ENCODE data around the gene DNM2.

DNM2 gene

DNA sequence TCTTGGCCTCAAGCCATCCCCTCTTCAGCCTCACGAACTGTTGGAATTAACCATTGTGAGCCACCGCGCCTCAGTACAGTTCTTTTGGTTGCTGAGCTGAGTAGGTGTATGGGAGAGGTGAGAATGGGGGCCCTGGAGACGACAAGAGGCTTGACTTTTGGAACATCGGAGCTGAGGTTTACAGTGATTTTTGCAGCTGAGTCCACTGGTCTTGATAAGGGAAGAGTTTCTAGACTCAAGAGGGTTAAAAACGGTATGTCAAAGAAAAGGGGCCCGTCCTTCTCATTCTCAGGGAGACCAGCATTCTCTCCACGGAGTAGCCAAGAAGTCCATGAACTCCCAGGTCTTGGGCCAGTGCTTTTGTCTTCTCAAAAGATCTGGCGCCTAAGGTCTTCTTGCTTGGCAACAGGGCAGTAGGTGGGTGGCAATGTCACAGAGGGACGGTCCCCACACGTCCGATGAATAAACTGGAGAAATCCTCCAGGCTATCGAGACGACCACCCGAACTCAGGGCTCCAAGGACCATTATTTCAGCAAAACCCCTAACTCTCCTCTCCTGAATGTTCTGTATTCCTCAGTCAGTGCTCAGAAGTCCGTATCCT lies 23.1 kb upstream of the DNM2 start:
- no peak overlapping the region for H3K27ac ChIP-seq (ENCODE audit: low read depth, low read length)
- no peaks in the 10 kb centered on the region for H3K27me3 ChIP-seq (ENCODE audit: control insufficient read depth, insufficient read depth, low read length)
- H3K36me3 ChIP-seq (ENCODE audit: control insufficient read depth, insufficient read depth, low read length): peaks cover 15% of the 10 kb centered on the region
- no peak overlapping the region for H3K9ac ChIP-seq (ENCODE audit: low read length)
- no peak overlapping the region for H3K4me3 ChIP-seq (ENCODE audit: low read length)
- H3K4me1 ChIP-seq (ENCODE audit: control insufficient read depth, insufficient read depth, low read length): no peaks in the 10 kb centered on the region

DNA sequence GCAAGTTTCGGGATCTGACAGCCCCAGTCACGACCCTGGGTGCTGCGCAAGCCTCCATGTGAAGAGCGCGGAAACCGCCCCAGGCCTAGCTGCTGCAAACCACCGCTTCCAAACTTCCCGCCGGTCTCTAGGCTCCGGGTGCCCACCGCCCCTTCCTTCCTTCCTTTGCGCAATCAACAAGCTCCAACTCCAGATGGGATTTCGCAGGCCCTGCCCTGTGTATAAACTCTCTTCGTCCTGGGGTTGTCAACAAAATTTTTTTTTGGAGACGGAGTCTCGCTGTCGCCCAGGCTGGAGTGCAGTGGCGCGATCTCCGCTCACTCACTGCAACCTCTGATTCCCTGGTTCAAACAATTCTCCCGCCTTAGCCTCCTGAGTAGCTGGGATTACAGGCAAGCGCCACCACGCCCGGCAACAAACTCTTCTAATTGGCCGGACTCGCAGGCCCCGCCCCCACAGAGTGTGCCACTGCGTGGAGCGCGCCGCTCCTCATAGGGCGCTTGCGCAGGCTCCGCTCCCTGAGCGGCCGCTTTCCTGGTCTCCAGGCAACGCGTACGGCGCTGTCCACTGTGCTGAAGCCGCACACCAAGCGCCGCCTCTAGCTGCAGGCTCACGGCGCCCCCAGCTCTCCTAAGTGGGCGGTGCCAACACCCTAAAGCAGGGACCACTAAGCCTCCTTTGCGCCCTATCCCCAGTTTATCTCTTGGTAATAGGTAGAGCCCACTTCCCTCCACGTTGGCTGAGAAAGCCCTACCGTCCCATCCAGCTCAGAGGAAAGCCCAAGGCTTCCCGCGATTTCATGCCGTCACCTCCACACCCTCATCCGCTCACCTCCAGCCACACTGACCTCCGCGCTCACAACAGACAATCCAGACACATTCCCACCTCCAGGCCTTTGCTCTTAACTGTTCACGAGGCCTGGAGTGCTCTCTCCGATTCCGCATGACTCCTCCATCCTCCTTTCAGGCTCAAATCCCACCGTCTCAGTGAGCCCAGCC lies 22.2 kb upstream of the DNM2 start:
- no peak overlapping the region for H3K9ac ChIP-seq (ENCODE audit: low read length)
- H3K4me3 ChIP-seq (ENCODE audit: low read length): peak overlapping the region; percentile 48

DNA sequence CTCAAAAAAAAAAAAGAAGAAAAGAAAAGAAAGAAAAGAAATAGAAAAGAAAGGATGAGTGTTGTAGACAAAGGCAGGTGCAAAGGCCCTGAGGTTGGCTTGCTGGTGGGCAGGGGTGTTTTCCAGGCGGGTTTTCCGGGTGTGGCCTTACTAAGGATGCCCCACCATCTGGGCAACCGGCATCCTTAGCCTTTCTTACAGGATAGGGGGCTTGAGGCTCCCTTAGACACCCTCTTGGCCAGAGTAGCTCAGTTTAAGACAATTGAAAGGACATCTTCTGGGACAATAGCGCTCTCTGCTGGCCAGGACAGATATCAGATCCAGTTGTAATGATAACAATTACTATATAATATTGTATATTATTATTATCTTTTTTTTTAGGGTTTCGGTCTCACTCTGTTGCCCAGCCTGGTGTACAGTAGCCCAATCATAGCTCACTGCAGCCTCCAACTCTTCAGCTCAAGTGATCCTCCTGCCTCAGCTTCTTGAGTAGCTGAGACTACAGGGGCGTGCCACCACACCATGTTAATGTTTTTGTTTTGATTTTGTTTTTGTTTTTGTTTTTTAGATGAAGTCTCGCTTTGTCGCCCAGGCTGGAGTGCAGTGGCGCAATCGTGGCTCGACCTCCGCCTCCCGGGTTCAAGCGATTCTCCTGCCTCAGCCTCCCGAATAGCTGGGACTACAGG lies 18.1 kb upstream of the DNM2 start:
- H3K27ac ChIP-seq (ENCODE audit: low read depth, low read length): no peak overlapping the region
- H3K36me3 ChIP-seq (ENCODE audit: control insufficient read depth, insufficient read depth, low read length): no peaks in the 10 kb centered on the region
- no peak overlapping the region for H3K4me3 ChIP-seq (ENCODE audit: low read length)
- H3K9ac ChIP-seq (ENCODE audit: low read length): no peak overlapping the region
- peaks cover 10% of the 10 kb centered on the region for H3K4me1 ChIP-seq (ENCODE audit: control insufficient read depth, insufficient read depth, low read length)
- H3K27me3 ChIP-seq (ENCODE audit: control insufficient read depth, insufficient read depth, low read length): no peaks in the 10 kb centered on the region

More for the DNA sequence above, 22.2 kb upstream of the DNM2 start:
- Histone ChIP-seq H3K27ac (ENCODE audit: low read depth, low read length) (no peak overlapping the region), H3K27me3 (ENCODE audit: control insufficient read depth, insufficient read depth, low read length) (no peaks in the 10 kb centered on the region), H3K36me3 (ENCODE audit: control insufficient read depth, insufficient read depth, low read length) (peaks cover 15% of the 10 kb centered on the region), H3K4me1 (ENCODE audit: control insufficient read depth, insufficient read depth, low read length) (no peaks in the 10 kb centered on the region)

DNA sequence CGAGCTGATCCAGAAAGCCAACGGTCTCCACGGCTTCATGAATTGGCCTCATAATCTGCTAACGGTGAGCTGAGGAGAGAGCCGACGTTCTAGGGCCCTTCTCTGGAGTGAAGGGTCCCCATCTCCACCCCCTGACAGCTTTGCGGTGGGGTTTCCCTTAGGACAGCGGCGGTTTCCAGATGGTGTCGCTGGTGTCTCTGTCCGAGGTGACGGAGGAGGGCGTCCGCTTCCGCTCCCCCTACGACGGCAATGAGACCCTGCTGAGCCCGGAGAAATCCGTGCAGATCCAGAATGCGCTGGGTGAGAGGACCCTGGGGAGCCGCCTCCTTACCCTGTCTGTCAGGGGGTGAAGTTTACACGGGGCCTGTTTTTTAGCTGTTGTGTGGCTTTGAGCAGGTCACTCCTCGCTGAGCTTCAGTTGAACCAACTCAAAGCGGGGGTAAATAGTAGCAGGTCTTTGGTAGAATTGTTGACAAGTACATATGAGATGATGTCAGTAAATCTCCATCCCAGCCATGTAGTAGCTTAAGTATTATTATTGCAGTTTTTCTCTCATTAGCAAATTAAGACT lies 15.8 kb upstream of the DNM2 start:
- H3K4me1 ChIP-seq (ENCODE audit: control insufficient read depth, insufficient read depth, low read length): peaks cover 10% of the 10 kb centered on the region
- H3K27me3 ChIP-seq (ENCODE audit: control insufficient read depth, insufficient read depth, low read length): no peaks in the 10 kb centered on the region
- H3K36me3 ChIP-seq (ENCODE audit: control insufficient read depth, insufficient read depth, low read length): no peaks in the 10 kb centered on the region
- peak overlapping the region; percentile 100 for H3K4me3 ChIP-seq (ENCODE audit: low read length)
- H3K27ac ChIP-seq (ENCODE audit: low read depth, low read length): no peak overlapping the region
- H3K9ac ChIP-seq (ENCODE audit: low read length): peak overlapping the region; percentile 65

DNA sequence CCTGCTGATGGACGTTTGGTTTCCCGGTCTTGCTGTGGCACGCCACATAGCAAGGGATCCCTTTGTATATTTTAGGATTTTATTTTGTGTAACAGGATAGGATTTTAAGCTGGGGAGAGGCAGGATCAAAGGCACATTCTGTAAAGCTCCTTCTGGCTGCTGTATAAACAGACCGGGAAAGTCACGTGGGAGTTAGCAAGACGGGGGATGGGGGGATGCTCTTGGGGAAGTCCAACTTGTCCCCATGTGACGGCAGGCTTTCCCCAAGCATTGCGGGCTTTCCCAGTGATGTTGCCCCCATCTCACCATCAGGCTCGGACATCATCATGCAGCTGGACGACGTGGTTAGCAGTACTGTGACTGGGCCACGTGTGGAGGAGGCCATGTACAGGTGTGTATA lies 10.9 kb upstream of the DNM2 start:
- Histone ChIP-seq H3K36me3 (ENCODE audit: control insufficient read depth, insufficient read depth, low read length) (peaks cover 3% of the 10 kb centered on the region), H3K27me3 (ENCODE audit: control insufficient read depth, insufficient read depth, low read length) (no peaks in the 10 kb centered on the region), H3K27ac (ENCODE audit: low read depth, low read length) (no peak overlapping the region)

DNA sequence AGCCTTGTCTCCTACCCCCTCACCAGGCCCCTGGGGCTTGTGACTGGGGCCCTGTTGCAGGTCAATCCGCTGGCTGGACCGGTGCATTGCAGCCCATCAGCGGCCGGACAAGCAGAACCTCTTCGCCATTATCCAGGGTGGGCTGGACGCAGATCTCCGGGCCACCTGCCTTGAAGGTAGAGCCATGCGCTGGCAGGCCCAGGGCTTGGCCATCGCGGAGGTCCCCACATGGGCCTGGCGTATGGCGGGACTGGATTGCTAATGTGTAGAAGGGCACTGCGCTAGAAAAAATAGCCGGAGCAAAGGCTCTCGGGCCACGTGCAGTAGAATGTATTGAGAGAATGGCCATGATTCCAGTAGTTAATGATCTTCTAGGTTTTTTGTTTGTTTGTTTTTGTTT lies 10.4 kb upstream of the DNM2 start:
- no peaks in the 10 kb centered on the region for H3K4me1 ChIP-seq (ENCODE audit: control insufficient read depth, insufficient read depth, low read length)
- no peak overlapping the region for H3K27ac ChIP-seq (ENCODE audit: low read depth, low read length)
- H3K4me3 ChIP-seq (ENCODE audit: low read length): no peak overlapping the region
- H3K27me3 ChIP-seq (ENCODE audit: control insufficient read depth, insufficient read depth, low read length): no peaks in the 10 kb centered on the region
- no peak overlapping the region for H3K9ac ChIP-seq (ENCODE audit: low read length)
- peaks cover 3% of the 10 kb centered on the region for H3K36me3 ChIP-seq (ENCODE audit: control insufficient read depth, insufficient read depth, low read length)

More for the DNA sequence above, 10.9 kb upstream of the DNM2 start:
- H3K4me1 ChIP-seq (ENCODE audit: control insufficient read depth, insufficient read depth, low read length): peaks cover 3% of the 10 kb centered on the region
- no peak overlapping the region for H3K4me3 ChIP-seq (ENCODE audit: low read length)
- no peak overlapping the region for H3K9ac ChIP-seq (ENCODE audit: low read length)

DNA sequence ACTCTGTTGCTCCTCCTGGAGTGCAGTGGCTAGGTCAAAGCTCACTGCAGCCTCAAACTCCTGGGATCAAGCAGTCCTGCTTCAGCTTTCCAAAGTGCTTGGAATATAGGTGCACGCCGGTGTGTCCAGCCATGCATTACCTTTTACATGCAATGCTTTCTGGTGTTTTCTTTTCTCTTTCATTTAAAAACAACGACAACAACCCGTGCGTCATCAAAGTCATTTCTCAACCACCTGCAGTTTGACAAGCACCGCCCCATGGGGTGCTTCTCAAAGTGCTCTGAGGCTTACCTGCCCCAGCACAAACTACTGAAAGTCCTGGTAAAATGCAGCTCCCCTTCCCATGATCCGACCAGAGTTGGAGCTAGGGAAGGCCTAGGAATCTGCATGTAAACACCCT lies 9.6 kb upstream of the DNM2 start:
- Histone ChIP-seq H3K4me3 (ENCODE audit: low read length) (no peak overlapping the region), H3K27ac (ENCODE audit: low read depth, low read length) (no peak overlapping the region), H3K27me3 (ENCODE audit: control insufficient read depth, insufficient read depth, low read length) (no peaks in the 10 kb centered on the region), H3K4me1 (ENCODE audit: control insufficient read depth, insufficient read depth, low read length) (no peaks in the 10 kb centered on the region), H3K9ac (ENCODE audit: low read length) (no peak overlapping the region), H3K36me3 (ENCODE audit: control insufficient read depth, insufficient read depth, low read length) (peaks cover 3% of the 10 kb centered on the region)

DNA sequence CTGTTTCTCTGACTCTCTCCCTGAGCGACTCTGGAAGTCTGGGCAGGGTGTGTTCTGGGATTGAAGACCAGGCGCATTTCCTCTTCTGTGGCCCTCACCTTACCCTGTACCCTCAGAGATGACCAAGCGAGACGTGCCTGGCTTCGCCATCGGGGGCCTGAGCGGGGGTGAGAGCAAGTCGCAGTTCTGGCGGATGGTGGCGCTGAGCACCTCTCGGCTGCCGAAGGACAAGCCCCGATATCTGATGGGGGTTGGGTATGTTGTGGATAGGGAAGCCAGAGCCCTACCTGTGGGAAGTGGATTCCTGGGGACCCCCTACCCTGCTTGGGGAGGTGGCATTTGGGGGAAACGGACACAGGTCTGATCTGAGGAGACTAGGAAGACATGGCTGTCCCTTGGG lies 5.8 kb upstream of the DNM2 start:
- Histone ChIP-seq H3K27ac (ENCODE audit: low read depth, low read length) (no peak overlapping the region), H3K4me3 (ENCODE audit: low read length) (peak overlapping the region; percentile 19)

DNA sequence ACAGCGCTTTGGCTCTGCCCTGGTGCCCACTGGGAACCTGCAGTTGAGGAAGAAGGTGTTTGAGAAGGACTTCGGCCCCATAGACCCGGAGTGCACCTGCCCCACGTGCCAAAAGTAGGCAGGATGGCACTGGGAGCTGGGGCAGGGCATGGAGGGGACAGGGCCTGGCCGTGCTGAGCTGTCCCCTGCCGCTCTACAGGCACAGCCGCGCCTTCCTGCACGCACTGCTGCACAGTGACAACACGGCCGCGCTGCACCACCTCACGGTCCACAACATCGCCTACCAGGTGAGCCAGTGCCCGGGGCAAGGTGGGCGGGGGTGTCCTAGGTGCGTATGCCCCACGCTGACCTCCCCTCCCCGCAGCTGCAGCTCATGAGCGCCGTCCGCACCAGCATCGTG lies 5.1 kb upstream of the DNM2 start:
- Histone ChIP-seq H3K4me3 (ENCODE audit: low read length) (peak overlapping the region; percentile 48), H3K27ac (ENCODE audit: low read depth, low read length) (no peak overlapping the region), H3K27me3 (ENCODE audit: control insufficient read depth, insufficient read depth, low read length) (no peaks in the 10 kb centered on the region), H3K4me1 (ENCODE audit: control insufficient read depth, insufficient read depth, low read length) (no peaks in the 10 kb centered on the region), H3K36me3 (ENCODE audit: control insufficient read depth, insufficient read depth, low read length) (peaks cover 3% of the 10 kb centered on the region), H3K9ac (ENCODE audit: low read length) (no peak overlapping the region)

More for the DNA sequence above, 5.8 kb upstream of the DNM2 start:
- H3K9ac ChIP-seq (ENCODE audit: low read length): no peak overlapping the region
- no peaks in the 10 kb centered on the region for H3K27me3 ChIP-seq (ENCODE audit: control insufficient read depth, insufficient read depth, low read length)
- H3K36me3 ChIP-seq (ENCODE audit: control insufficient read depth, insufficient read depth, low read length): peaks cover 3% of the 10 kb centered on the region
- H3K4me1 ChIP-seq (ENCODE audit: control insufficient read depth, insufficient read depth, low read length): no peaks in the 10 kb centered on the region

DNA sequence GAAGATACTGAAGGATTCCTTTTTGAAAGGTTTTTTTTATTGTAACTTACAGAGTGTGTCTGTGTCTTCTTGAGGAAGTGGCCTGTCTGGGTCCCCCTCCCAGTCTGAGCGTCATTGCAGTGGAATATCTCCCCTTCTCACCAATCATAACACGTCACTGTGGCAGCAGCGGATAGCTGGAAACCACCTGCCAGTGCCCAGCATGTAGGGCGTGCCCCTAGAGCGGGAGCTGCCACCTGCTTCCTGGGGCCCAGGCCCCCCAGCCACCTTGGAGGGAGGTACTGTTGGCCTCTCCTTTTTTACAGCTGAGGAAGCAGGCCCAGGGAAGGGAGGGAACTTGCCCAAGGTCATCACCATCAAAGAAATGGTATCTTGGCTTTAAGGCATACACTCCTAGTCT lies 4.6 kb upstream of the DNM2 start:
- Histone ChIP-seq H3K27me3 (ENCODE audit: control insufficient read depth, insufficient read depth, low read length) (no peaks in the 10 kb centered on the region), H3K27ac (ENCODE audit: low read depth, low read length) (no peak overlapping the region), H3K4me3 (ENCODE audit: low read length) (peak overlapping the region; percentile 48), H3K4me1 (ENCODE audit: control insufficient read depth, insufficient read depth, low read length) (no peaks in the 10 kb centered on the region), H3K9ac (ENCODE audit: low read length) (no peak overlapping the region), H3K36me3 (ENCODE audit: control insufficient read depth, insufficient read depth, low read length) (peaks cover 3% of the 10 kb centered on the region)

DNA sequence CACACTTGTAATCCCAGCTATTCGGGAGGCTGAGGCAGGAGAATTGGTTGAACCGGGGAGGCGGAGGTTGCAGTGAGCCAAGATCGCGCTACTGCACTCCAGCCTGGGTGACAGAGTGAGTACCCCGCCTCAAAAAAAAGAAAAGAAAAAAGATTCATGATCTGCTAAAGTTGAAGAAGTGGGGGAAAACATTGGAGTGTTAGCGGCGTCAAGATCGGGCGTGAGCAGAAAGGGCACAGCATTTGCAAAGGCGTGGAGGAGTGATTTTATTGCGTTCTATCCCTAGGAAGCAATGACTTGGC lies 874 bp upstream of the DNM2 start:
- Histone ChIP-seq H3K36me3 (ENCODE audit: control insufficient read depth, insufficient read depth, low read length) (no peaks in the 10 kb centered on the region), H3K4me1 (ENCODE audit: control insufficient read depth, insufficient read depth, low read length) (peaks cover 13% of the 10 kb centered on the region), H3K9ac (ENCODE audit: low read length) (no peak overlapping the region), H3K4me3 (ENCODE audit: low read length) (peak overlapping the region; percentile 61), H3K27ac (ENCODE audit: low read depth, low read length) (peak overlapping the region; percentile 44), H3K27me3 (ENCODE audit: control insufficient read depth, insufficient read depth, low read length) (no peaks in the 10 kb centered on the region)
